SU-DHL-6 (cell line): ENCODE measurements around the gene GJA9.

ENCODE experiments used
- H2AFZ ChIP-seq: fragments of 200-600 bp; sonication (generic); 2 replicates; pipeline ENCODE4 v1.6.1; 2014; ENCODE audit warnings: low read depth, mild to moderate bottlenecking, moderate library complexity, mixed read lengths, antibody characterized with exemption, low read length; ENCODE audit not compliant: severe bottlenecking
- H3F3A ChIP-seq: fragments of 200-600 bp; shearing (Covaris generic); 2 replicates; pipeline ENCODE4 v1.6.0; 2016; ENCODE audit warnings: antibody characterized with exemption, mild to moderate bottlenecking; ENCODE audit not compliant: insufficient read depth
- H3K27ac ChIP-seq: fragments of 200-600 bp; sonication (generic); 2 replicates; pipeline ENCODE4 v1.5.1; 2016; ENCODE audit warnings: low read depth, mild to moderate bottlenecking, low read length, moderate library complexity, mixed read lengths
- H3K27me3 ChIP-seq: fragments of 200-600 bp; sonication (generic), shearing (Covaris generic); 2 replicates; pipeline ENCODE4 v1.6.0; 2014; ENCODE audit warnings: mild to moderate bottlenecking, low read length
- H3K36me3 ChIP-seq: fragments of 200-600 bp; sonication (generic); 2 replicates; pipeline ENCODE4 v1.6.1; 2014; ENCODE audit warnings: mild to moderate bottlenecking, low read length, mixed read lengths
- H3K4me2 ChIP-seq: fragments of 300-600, 200-600 bp; shearing (Covaris generic), sonication (generic); 2 replicates; pipeline ENCODE4 v1.6.0; 2014; ENCODE audit warnings: low read length, low read depth, mild to moderate bottlenecking; ENCODE audit not compliant: poor library complexity, severe bottlenecking
- H3K4me3 ChIP-seq: fragments of 200-600 bp; sonication (generic); 2 replicates; pipeline ENCODE4 v1.5.1; 2014; ENCODE audit warnings: antibody characterized with exemption, low read length, mild to moderate bottlenecking, mixed read lengths; ENCODE audit not compliant: insufficient read depth, poor library complexity, severe bottlenecking
- H3K79me2 ChIP-seq: fragments of 200-600 bp; sonication (generic); 2 replicates; pipeline ENCODE4 v1.6.1; 2014; ENCODE audit warnings: mild to moderate bottlenecking, low read length, moderate library complexity; ENCODE audit not compliant: insufficient read depth
- H3K9ac ChIP-seq: fragments of 200-600 bp; sonication (generic); 2 replicates; pipeline ENCODE4 v1.7.0; 2014; ENCODE audit warnings: mild to moderate bottlenecking, low read length
- H3K9me2 ChIP-seq: fragments of 200-600 bp; sonication (generic); replicated peaks from 2 replicates; pipeline ENCODE4 v1.6.1; 2014; ENCODE audit warnings: low read length; ENCODE audit not compliant: insufficient read depth
- H3K9me3 ChIP-seq: fragments of 200-600 bp; sonication (generic); 2 replicates; pipeline ENCODE4 v1.6.1; 2014; ENCODE audit warnings: low read length, mixed read lengths; ENCODE audit not compliant: insufficient read depth
- H4K20me1 ChIP-seq: fragments of 200-600 bp; sonication (generic); 2 replicates; pipeline ENCODE4 v1.6.1; 2014; ENCODE audit warnings: low read depth, mild to moderate bottlenecking, antibody characterized with exemption, low read length, moderate library complexity, mixed read lengths
- CTCF ChIP-seq: fragments of 200-600 bp; sonication (generic); IDR thresholded peaks from one replicate; pipeline ENCODE4 v1.5.1; 2017; ENCODE audit warnings: antibody characterized with exemption, mild to moderate bottlenecking, low read length, moderate library complexity; ENCODE audit not compliant: insufficient read depth, poor library complexity, severe bottlenecking
- EZH2phosphoT487 ChIP-seq: fragments of 200-600 bp; sonication (generic), shearing (Covaris generic); conservative IDR thresholded peaks from 2 replicates; pipeline ENCODE4 v1.6.1; 2018; ENCODE audit warnings: mild to moderate bottlenecking, antibody characterized with exemption, low read length, moderate library complexity, mixed read lengths

GJA9 gene

DNA sequence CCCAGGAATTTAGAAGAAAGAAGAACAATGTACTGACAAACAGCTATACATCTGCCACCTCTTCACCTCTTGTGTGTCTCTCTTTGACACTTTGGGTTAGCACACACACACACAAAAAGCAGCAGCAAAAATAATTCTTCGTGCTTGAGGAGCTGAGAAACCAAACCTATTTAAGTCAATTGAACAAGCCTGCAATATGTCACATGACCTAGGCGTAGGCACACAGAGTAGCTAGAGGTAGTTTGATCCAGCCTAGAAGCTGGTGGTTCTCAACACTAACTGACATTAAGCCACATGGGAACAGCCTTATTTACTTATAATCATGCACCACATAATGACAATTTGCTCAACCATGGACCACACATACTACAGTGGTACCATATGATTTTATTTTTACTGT is 54.1 kb downstream of the GJA9 start:
- H3K9ac ChIP-seq, result no peak overlapping the region
- H3K9me2 ChIP-seq, result no peaks in the 10 kb centered on the region
- no peaks in the 10 kb centered on the region for H3K36me3 ChIP-seq
- H3K4me3 ChIP-seq, result no peak overlapping the region
- H4K20me1 ChIP-seq, result no peaks in the 10 kb centered on the region
- H2AFZ ChIP-seq, result no peak overlapping the region
- H3K79me2 ChIP-seq, result no peaks in the 10 kb centered on the region
- no peak overlapping the region for H3K27ac ChIP-seq
- H3K9me3 ChIP-seq, result no peaks in the 10 kb centered on the region
- TF ChIP-seq EZH2phosphoT487, result no peak
- TF ChIP-seq CTCF, result no peak
- H3F3A ChIP-seq, result no peaks in the 10 kb centered on the region
- no peak overlapping the region for H3K4me2 ChIP-seq
- no peaks in the 10 kb centered on the region for H3K27me3 ChIP-seq

GRCh38 chr1:38826886-38827285 is 54.5 kb downstream of the GJA9 start:
- Histone ChIP-seq H4K20me1 (no peaks in the 10 kb centered on the region), H3K27me3 (no peaks in the 10 kb centered on the region)

GRCh38 chr1:38826262-38826661 is 55.1 kb downstream of the GJA9 start:
- Histone ChIP-seq H3K9me2 (no peaks in the 10 kb centered on the region), H3K79me2 (no peaks in the 10 kb centered on the region), H4K20me1 (no peaks in the 10 kb centered on the region), H3K36me3 (no peaks in the 10 kb centered on the region), H2AFZ (no peak overlapping the region), H3K27ac (no peak overlapping the region), H3K9me3 (no peaks in the 10 kb centered on the region), H3K9ac (no peak overlapping the region), H3K4me2 (no peak overlapping the region), H3F3A (no peaks in the 10 kb centered on the region), H3K4me3 (no peak overlapping the region), H3K27me3 (no peaks in the 10 kb centered on the region)
- TF ChIP-seq CTCF (no peak), EZH2phosphoT487 (no peak)

More at GRCh38 chr1:38826886-38827285, 54.5 kb downstream of the GJA9 start:
- no peak overlapping the region for H3K9ac ChIP-seq
- no peaks in the 10 kb centered on the region for H3K79me2 ChIP-seq
- H3K4me3 ChIP-seq, result no peak overlapping the region
- no peaks in the 10 kb centered on the region for H3K9me2 ChIP-seq
- no peak overlapping the region for H3K4me2 ChIP-seq
- H3K36me3 ChIP-seq, result no peaks in the 10 kb centered on the region
- H3K9me3 ChIP-seq, result no peaks in the 10 kb centered on the region
- no peak overlapping the region for H3K27ac ChIP-seq
- no peaks in the 10 kb centered on the region for H3F3A ChIP-seq
- H2AFZ ChIP-seq, result no peak overlapping the region
- TF ChIP-seq CTCF (no peak), EZH2phosphoT487 (no peak)
